Muscle of arm (tissue), 12 donors: Measurements from ENCODE around the gene TMEM247. TPM values are rescaled to one million over a fixed set of nuclear protein-coding genes. Genes with fewer than 3 reads are reported as not detected.
"Not testable (repeated sequence)": the region's sequence is repeated elsewhere in the genome, so short reads cannot be mapped to it uniquely, and the experiment has no call there.

ENCODE experiments used
- DNase-seq: peaks from one replicate; pipeline ENCODE4 v3.0.0-alpha.2; 2013
- polyA plus RNA-seq, 12 donors: library from polyadenylated mRNA; unstranded; fragments of 120-200 nt; gene quantifications; one replicate each; pipeline ENCODE4 v1.2.1, GENCODE V29; 2013; ENCODE audit not compliant: insufficient read length in 12 of 12

Gene TMEM247
- polyA plus RNA-seq, 12 donors: not detected

DNA sequence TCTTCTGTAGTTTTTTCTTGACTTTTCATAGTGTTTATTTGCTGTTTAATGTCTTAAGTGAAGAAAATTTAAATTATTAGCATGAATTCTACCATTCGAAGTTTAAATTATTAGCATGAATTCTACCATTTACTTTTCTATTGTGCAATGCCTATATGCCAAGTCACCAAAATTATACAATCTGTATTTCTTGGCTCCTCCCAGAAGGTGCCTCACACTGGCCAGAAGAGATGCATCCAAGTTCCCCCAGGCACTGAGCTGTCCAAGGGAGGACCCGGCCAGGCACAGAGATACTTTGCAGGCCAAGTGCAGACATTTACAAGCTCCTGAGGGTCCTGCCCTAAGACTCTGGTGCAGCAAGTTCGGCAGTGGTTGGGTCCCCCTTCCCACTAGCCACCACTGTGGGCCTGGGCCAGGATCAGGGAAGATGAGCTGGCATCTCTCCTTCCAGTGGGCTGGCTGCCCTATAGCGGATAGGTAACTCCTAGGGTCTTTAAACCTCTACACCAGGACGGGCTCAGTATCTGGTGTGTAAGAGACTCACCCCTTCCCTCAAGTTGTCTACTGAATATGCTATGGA lies 31.3 kb downstream of the TMEM247 start:
- no peak for DNase-seq

DNA sequence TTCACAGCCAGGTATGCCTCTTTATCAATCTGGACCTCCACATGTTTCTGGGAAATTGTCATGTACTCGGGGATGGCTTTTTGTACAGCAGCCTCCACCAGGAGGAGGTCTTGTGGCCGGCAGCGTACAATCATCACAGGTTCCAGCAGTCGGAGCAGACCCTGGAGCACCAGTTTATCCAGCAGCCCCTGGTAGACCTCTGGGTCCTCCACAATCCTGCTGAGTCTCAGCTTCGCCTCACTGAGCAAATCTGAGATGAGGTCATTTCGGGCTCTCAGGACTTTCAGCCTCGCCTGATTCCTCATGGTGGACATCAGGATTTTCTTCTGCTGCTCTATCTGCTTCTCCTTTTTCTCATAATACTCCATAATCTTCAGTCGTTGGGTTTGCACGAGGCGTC lies 32.8 kb downstream of the TMEM247 start:
- no peak for DNase-seq

DNA sequence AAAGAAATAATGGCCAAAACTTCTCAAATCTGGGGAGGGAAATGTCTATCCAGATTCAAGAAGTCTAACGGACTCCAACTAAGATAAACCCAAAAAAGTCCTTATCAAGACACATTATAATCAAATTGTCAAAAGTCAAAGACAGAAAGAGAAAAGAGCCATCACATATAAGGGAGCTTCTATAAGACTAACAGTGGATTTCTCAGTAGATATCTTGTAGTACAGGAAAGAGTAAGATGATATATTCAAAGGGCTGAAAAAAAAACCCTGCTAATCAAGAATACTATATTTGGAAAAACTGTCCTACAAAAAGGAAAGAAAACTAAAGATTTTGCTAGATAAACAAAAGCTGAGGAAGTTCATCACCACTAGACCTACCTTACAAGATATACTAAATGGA lies 35.4 kb downstream of the TMEM247 start:
- DNase-seq: no peak

DNA sequence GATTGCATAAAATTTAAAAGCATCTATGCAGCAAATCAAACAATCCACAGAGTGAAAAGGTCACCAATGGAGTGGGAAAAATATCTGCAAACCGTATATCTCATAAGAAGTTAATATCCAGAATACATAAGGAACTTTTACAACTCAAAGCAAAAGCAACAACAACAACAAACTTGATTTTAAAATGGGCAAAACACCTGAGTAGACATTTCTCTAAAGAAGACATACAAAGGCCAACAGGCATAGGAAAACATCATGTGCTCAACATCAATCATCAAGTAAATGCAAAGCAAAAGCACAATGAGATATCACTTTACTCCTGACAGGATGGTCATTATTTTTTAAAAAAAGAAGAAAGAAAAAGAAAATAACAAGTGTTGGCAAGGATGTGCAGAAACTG lies 38.1 kb downstream of the TMEM247 start:
- DNase-seq: no peak

DNA sequence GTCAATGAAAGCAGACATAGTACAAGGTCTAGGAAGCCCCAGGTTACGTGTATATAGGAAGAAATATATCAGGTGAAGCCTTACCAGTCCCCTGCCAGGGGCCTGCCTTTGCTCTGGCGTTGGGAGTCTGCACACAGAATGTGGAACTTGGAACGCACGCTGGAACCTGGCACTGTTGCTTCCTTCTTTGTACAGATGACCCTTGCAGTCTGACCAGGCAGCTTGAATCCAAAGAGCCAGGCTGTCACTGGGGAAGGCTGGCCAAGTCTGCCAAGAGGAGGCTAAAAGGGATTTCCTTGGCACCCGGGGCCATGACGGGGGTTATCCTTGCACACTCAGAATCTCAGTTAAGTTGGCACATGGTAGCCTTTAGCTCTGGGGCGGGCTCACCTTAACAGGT lies 39.5 kb downstream of the TMEM247 start:
- DNase-seq: peak; percentile 45

DNA sequence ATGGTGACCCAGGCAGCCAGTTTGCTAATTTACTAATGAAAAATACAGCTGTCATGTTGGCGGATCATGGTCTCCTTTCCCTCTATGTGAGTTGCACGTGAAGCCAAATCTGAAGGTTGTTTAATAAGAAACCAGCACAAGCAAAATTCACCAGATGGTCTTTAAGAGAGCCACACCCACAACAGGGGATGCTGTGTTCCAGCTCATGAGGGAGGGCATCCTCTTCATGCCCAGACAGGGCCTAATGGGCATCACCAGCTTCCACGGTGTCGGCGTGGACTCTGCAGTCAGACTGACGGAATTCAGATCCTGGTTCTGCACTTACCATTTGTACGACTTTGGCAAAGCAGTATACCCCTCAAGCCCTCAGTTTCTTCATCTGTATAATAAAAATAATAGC lies 39.9 kb downstream of the TMEM247 start:
- DNase-seq: peak; percentile 21

DNA sequence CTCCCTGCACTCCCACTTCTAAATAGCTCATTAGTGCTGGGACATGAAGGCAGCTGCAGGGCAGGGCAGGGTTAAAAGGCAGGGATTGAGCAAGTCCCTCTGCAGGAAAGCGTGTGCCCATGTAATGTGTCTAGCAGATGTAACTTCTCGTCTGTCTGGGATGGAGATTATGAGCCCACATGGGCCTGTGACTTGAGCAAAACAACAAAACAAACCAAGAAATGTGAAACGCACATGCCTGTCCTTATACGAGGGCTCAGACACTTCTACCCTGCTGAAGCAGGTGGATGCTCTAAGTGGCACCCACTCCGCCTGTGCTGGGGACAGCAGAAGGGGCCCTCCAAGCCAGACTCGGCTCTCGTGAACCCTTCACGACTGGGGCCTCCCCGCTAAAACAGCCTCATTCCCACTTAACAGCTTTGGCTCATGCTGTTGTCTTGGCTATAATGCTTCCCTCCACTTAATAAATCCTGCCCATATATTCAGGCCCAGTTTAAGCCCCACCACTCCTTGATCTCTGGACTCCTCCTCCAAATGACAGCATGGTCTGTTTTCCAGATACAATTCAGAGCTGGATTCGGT lies 40.9 kb downstream of the TMEM247 start:
- peak; percentile 66 for DNase-seq

DNA sequence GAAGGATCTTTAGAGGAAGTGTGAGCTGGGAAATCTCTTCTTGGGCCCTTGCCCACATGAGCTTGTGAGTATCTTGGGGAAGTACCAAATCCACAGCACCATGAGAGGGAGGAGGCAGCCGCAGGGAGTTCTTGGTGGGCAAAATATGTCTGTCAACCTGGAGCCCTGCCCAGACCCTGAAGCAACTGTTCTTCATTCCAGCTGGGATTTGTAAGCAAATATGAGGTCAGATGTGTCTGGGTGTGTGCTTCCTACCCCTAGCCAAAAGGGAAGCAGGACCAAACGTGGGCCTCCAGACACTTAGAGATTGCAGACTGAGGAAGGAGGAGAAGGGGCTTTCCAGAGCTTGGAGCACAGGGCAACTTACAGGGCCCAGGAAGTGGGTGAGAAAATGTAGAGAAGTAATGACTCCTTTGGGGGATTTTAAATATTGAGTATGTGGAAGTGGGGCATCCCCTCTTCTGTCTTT lies 41.9 kb downstream of the TMEM247 start:
- peak; percentile 67 for DNase-seq

DNA sequence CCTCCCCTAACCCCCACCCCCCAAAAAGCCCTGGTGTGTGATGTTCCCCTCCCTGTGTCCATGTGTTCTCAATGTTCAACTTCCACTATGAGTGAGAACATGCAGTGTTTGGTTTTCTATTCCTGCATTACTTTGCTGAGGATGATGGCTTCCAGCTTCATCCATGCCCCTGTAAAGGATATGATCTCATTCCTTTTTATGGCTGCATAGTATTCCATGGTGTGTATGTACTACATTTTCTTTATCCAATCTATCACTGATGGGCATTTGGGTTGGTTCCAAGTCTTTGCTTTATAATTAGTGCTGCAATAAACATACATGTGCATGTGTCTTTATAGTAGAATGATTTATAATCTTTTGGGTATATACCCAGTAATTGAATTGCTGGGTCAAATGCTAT lies 43.0 kb downstream of the TMEM247 start:
- DNase-seq: not testable (repeated sequence)

DNA sequence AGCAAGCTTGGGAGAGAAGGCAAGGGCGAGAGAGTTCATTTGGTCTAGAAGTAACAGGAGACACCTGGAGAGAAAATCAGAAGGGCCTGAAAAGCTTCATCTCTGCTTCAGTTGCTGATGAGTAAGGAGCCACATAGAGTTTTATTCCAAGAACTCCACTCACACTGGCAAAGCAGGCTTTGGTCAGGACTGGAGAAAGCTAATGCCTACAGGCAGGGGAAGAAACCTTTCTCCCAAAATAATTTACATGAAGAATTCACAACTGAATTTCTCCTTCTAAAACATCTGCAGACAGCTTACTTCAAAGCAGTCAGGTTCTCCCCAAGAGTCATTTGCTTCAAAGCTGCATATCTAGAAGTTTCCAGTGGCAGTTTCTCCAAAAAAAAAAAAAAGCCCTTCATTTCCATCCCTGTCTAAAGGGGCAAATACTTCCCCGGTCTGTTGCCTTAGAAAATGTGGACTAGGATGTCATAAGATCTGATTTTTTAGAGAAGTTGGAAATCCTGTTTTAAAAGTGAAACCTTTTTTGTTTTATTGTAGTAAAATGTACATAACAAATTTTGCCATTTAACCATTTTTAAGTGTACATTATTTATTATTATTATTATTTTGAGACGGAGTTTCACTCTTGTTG lies 46.3 kb downstream of the TMEM247 start:
- DNase-seq: no peak

DNA sequence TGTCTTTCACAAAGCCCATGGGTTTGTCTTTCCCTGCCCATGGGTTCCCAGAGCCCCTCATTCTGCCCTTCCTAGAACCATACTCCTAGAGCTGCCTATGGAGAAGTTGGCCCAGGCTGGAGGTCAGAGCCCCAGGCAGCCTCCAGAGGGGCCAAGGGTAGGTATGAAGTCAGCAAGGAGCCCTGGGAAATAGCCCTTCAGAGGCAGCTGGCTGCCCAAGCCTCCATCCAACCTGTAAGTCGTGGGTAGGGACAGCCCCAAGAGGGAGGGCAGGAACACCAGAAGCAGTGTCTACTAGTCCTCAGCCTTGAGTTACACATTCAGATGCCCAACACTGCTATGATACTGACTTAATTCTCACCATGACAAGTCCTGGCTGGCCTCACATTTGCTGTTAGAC lies 49.5 kb downstream of the TMEM247 start:
- no peak for DNase-seq

DNA sequence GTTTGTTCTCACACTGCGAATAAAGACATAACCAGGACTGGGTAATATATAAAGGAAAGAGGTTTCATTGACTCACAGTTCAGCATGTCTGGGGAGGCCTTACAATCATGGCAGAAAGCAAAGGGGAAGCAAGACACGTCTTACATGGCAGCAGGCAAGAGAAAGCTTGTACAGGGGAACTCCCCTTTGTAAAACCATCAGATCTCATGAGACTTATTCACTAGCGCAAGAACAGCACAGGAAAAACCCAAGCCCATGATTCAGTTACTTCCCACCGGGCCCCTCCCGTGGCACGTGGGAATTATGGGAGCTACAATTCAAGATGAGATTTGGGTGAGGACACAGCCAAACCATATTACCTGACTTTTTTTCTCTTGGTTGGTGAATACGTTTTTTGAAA lies 51.3 kb downstream of the TMEM247 start:
- DNase-seq: no peak

DNA sequence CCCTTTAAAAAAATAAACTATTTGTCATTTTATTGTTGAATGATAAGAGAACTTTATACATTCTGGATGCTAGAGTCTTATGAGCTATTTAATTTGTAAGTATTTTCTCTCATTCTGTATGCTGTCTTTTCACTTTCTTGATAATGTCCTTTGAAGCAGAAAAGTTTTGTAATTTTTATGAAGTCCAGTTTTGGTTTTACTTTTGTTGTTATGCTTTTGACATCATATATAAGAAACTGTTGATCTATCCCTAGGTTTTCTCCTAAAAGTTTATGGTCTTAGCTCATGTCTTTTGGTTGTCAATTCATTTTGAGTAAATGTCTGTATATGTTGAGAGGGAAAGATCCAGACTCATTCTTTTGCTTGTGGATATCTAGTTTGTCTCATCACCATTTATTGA lies 52.5 kb downstream of the TMEM247 start:
- DNase-seq: no peak

Other genes with a start within 250 kb of the TMEM247 start
- gene EPAS1, start 182.2 kb upstream of the TMEM247 start, polyA plus RNA-seq: 10 to 100 TPM in 11 of 12 donors, not detected in 1; 34.5 to 65.0 (median 39.2) TPM
- 100 to 1,000 TPM in 5 of 12 donors, 10 to 100 TPM in 7; 77.4 to 337 (median 98.2) TPM for gene RHOQ, start 62.9 kb downstream of the TMEM247 start, polyA plus RNA-seq
- gene ATP6V1E2, start 63.0 kb downstream of the TMEM247 start, polyA plus RNA-seq: 1 to 10 TPM in 10 of 12 donors, not detected in 2; 5.3 to 7.5 (median 6.5) TPM
- 10 to 100 TPM in 11 of 12 donors, not detected in 1; 16.2 to 43.3 (median 29.2) TPM for gene PIGF, start 137.5 kb downstream of the TMEM247 start, polyA plus RNA-seq
- gene CRIPT, start 137.7 kb downstream of the TMEM247 start, polyA plus RNA-seq: 100 to 1,000 TPM in 1 of 12 donors, 10 to 100 TPM in 11; 15.0 to 227 (median 17.9) TPM
- gene SOCS5, start 219.7 kb downstream of the TMEM247 start, polyA plus RNA-seq: 10 to 100 TPM in 11 of 12 donors, not detected in 1; 20.4 to 28.1 (median 22.3) TPM